RKO (cell line): ENCODE measurements around the gene AEBP1.

Experiments
- DNase-seq: peaks from one replicate; pipeline ENCODE4 v3.0.0-alpha.2; 2016; ENCODE audit warnings: low spot score

The AEBP1 gene

GRCh38 chr7:44066494-44067063 is 37.6 kb upstream of the AEBP1 start:
- DNase-seq, result no peak

DNA sequence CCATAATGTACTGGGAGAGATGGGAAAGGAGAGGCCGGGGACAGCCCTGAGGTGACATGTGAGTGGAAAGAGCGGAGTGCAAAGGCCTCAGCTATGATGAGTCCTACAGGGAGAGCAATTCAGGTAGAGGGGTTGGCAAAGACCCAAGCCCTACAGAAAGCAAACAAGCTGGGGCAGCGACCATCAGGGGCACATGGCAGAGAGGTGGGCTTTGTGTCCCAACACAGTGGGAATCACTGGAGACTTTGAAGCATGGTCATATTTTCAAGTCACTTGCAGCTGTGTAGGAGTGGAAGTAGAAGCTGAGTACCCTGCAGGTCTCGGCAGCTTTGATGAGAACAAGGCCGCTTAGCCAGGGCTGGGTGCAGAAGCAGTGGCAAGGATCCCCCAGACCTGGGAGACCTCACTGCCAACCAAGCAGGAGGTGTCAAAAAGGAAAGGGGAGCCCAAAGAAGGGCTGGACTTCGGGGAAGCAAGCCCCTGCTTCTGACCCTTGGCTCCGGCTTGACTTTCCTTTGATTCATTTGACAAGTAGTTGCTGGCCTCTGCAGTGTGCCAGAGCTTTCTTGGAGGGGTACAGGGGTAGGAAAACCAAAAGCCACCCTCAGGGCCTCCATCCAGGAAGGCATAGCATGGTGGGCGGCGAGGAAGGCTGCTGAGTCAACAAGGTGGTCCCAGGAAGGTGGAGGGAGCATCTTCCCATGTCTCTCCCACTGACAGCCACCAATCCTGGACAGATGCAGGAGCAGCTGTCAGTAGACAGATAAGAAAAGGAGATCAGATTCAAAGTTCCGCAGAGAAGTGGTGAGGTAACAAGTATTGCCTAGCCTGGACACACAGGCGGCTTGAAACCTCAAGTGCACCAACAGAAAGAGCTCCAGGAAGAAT is 36.8 kb upstream of the AEBP1 start:
- DNase-seq, result no peak

GRCh38 chr7:44068054-44068453 is 36.1 kb upstream of the AEBP1 start:
- DNase-seq, result no peak

DNA sequence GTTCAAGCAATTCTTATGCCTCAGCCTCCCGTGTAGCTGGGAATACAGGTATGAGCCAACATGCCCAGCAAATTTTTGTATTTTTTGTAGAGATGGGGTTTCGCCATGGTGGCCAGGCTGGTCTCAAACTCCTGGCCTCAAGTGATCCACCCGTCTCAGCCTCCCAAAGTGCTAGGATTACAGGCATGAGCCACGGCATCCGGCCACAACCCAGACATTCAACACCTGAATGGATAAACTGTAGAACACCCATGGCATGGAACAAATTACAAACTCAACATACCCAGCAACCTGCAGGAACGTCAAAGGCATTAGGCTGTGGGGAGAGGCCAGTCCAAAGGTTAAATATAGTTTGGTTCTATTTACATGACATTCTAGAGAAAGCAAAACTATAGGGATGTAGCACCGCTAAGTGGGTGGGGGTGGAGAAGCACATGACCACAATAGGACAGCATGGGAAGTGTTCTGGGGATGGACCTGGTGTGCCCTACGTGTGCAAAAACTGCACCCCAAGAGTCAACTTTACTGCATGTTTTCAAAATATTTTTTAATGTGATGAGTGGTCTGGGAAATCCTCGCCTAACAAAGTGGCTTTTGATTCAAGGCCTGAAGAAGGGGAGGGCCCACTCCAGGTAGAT is 32.3 kb upstream of the AEBP1 start:
- no peak for DNase-seq

DNA sequence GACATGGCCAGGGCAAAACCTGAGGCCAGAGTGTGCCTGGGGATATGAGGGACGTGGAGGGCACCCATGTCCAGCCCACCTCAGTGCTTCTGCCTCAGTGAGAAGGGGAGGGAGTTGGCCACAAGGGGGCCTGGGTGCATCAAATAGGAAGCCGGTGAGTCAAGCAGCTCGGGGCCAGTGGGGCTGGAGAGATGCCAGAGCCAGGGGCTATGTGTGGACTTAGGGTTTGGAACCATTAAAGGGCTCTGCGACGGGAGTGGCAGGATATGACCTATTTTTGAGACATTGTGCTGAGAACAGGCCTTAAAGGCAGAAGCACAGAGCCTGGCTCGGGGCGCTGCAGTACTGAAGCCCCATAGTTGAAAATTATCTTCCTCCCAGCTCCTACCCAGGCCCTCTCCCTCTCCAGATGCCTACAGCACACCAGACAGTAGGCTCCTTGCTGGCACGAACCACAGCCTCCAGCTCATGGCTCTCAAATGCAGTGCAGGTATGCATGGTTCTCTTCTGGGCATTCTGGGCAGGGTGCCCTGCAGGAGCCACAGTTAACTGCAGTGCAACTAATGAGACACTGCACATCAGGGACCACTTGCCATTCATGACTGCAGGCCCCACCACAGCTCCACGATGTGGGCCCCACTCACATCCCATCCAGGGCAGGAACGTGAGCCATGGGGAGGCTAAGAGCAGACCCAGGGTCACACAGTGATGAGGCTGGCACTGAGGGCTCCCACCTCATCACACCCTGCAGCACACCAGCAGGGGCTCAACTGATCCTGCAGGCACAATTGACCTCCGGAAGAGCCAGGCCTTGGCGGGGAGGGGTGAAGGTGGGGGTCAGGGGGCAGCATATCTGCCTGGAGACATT is 31.5 kb upstream of the AEBP1 start:
- DNase-seq, result peak; percentile 85

DNA sequence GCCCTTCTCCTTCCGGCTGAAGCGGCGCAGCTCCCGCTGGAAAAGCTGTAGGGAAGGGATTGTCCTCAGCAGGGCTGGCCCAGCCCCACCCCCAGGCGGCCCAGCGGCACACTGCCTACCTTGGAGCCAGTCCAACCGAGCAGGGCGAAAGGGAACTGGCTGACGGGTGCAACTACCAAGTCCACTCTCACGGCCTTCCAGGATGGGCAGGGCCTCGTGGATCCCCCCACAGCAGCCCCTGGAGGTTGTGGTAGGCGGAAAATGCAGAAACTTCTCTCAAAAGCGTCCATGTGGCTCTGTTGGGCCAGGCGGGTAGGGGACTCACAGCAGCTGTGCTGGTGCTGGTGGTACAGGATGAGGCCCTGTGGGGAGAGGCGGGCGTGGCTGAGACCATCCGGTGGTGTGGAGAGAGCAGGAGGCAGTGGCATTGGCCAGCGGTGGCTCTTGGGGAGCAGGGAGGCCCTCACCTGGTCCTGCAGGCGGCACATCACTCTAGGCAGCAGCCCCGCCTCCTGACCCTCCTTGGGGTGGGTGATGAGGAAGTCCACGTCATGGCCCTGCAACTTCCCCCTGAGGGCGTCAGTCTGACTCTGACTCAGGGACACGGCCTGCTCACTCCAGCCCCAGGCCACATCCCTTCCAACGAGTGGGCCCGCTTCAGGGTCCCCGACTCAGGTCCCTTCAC is 30.3 kb upstream of the AEBP1 start:
- peak; percentile 39 for DNase-seq

GRCh38 chr7:44074349-44074695 is 29.8 kb upstream of the AEBP1 start:
- DNase-seq, result no peak

- no peak for DNase-seq
These were observed 28.7 kb upstream of the AEBP1 start for GRCh38 chr7:44075296-44076075.

DNA sequence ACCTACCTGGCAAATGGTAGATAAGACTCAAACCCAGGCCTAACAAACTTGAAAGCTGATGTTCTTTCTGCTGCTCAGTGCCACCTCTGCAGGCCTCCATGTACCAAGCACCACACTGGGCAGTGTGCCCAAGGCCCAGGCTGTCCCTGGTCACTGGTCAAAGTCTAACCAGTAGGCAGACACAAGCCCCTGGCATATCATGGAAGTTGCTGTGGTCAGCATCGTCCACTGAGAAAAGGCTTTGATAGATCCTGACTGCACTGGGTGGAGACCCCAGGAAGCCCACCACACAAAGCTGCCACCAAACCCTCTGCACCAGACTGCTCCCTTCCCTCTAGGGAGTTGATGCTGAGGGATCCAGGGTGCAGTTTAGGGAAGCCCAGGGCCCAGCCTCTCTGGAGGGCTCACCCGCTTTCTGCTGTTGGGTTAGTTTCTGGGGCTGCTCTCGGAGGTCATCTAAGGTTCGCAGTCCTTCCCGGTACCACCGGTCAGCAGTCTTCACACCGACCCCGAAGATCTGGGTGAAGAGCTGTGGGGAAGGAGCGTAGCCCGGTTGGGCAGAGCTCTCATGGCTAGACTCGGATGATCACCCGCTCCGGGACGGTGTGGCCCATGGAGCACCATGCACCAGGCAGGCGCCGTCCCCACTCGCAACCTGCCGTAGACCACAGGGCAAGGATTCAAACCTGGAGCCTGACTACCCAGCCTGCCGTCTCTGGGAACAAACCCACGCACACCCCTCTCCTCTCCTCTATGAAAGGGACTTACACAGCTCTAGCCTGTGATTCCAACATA is 27.8 kb upstream of the AEBP1 start:
- no peak for DNase-seq

GRCh38 chr7:44077061-44077460 is 27.1 kb upstream of the AEBP1 start:
- DNase-seq, result no peak

DNA sequence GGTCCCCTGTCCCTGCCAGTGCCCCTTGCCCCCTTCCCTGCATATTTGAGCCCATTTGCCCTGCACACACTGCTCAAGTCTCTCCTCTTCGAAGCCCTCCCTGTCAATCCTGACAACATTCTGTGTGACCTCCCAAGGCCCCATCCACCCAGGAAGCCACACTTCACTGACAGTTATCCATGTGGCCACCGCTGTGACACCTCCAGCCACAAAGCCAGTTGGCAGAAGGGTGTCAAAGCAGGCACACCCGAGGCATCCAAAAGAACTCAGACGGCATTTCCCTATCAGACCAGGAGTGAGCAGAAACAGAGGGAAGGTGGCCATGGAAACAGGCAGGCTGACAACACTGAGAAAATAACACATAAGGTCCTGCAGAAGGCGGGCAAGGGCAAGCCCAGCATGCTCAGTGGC is 26.5 kb upstream of the AEBP1 start:
- DNase-seq, result no peak

- no peak for DNase-seq
These were observed 25.6 kb upstream of the AEBP1 start for GRCh38 chr7:44078521-44078920.

- no peak for DNase-seq
These were observed 24.7 kb upstream of the AEBP1 start for GRCh38 chr7:44079331-44080021.

GRCh38 chr7:44080118-44080517 is 24.0 kb upstream of the AEBP1 start:
- DNase-seq, result no peak

GRCh38 chr7:44080686-44081265 is 23.4 kb upstream of the AEBP1 start:
- no peak for DNase-seq

DNA sequence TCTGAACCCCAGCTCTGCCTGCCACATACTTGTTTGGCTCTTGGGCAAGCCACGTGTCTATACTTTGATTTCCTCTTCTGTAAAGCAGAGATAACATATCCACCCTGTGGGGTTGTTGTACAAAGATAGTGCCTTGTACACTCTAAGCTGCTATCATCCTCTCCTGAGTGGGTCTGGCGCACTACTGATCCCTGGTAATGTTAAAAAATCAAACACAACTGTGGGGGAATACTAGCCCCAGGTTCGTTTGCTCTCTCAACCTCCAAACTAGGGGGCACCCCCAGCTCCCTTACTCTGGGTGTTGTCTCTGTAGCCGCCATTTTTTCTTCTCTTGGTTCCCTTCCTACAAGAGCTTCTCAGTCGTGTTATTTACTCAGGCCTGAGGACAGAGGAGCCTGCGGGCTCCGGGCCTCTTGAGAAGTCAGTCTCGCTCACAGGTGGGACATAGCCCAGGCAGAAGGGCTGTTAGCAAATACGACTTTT is 22.8 kb upstream of the AEBP1 start:
- DNase-seq, result no peak

DNA sequence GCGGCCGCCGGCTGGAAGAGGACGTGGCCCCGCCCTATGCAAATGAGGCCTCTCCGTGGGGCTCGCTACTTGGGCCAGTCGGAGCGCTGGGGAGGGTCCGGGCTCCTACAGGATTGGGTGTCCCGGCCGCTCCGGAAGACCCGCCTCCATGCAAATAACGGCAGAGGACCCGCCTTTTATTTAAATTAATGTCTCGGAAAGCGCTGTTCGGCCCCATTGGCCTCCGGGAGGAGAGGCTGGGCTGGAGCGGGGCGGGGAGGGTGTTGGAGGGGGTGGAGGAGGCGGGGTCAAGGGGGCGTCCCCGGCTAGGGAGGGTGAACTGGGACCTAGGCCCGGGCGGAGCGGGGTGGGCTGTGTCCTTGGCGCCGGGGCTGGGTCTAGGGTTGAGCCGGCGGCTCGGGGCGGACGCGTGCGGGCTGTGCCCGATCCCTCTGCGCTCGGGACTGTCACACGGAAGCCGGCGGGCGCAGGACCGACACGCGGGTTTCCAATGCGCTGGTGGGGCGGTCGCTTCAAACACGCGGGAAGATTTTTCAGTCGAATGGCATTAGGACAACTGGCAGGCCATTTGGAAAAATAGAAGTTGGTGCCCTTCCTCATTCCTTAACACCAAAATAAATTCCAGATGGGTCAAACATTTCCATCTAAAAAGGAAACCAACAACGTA is 21.5 kb upstream of the AEBP1 start:
- DNase-seq, result peak; percentile 98

- no peak for DNase-seq
These were observed 20.3 kb upstream of the AEBP1 start for GRCh38 chr7:44083796-44084195.
